ENCODE results near the gene RALGPS1.

Gene RALGPS1

GRCh38 chr9:127264462-127265219 lies 350.1 kb downstream of the RALGPS1 start, which contains the start of gene GARNL3:
TSS of gene GARNL3 (plus strand) at chr9:127264774. CDS start at chr9:127264878, 104 bp downstream.
- no peak within 1 kb of the TSS for H3K4me2 ChIP-seq
- no peaks in the 10 kb centered on the region for H3K27me3 ChIP-seq
- no peak within 1 kb of the TSS for H3K4me3 ChIP-seq
- no peaks in the 10 kb centered on the region; a peak in 1 of 22 replicates for H3K9me3 ChIP-seq (replicated peaks in 1 of 11)
- no peak for TF ChIP-seq Cebpa-rat (IDR thresholded peaks at IDR 0.05)
- peaks cover 0 to 3% (median 0%) of the 10 kb centered on the region in 11 experiments; a peak in 1 of 22 replicates for H4K20me1 ChIP-seq
- no peaks in the 10 kb centered on the region for H3K4me1 ChIP-seq
- no peak within 1 kb of the TSS for H3K27ac ChIP-seq
- no peak within 1 kb of the TSS for H3K9ac ChIP-seq
- H3K36me3 ChIP-seq = no peaks in the 10 kb centered on the region; a peak in 1 of 22 replicates

- Histone ChIP-seq H3K9me3 (replicated peaks in 1 of 11) (no peaks in the 10 kb centered on the region; a peak in 1 of 22 replicates), H3K27me3 (no peaks in the 10 kb centered on the region)
Measured at GRCh38 chr9:127267793-127268525, 353.4 kb downstream of the RALGPS1 start.

GRCh38 chr9:127269449-127269848 lies 354.9 kb downstream of the RALGPS1 start:
- H3K27ac ChIP-seq = no peak overlapping the region
- peaks cover 0 to 3% (median 0%) of the 10 kb centered on the region in 11 experiments; a peak in 1 of 22 replicates for H4K20me1 ChIP-seq
- H3K9me3 ChIP-seq (replicated peaks in 1 of 11) = no peaks in the 10 kb centered on the region; a peak in 1 of 22 replicates
- no peak for TF ChIP-seq Cebpa-rat (IDR thresholded peaks at IDR 0.05)
- H3K9ac ChIP-seq = no peak overlapping the region
- H3K36me3 ChIP-seq = no peaks in the 10 kb centered on the region; a peak in 1 of 22 replicates
- H3K4me1 ChIP-seq = no peaks in the 10 kb centered on the region
- no peak overlapping the region for H3K4me3 ChIP-seq
- no peaks in the 10 kb centered on the region for H3K27me3 ChIP-seq
- H3K4me2 ChIP-seq = no peak overlapping the region

More at GRCh38 chr9:127267793-127268525, 353.4 kb downstream of the RALGPS1 start:
- Histone ChIP-seq H3K4me1 (no peaks in the 10 kb centered on the region), H3K4me2 (no peak overlapping the region), H3K36me3 (no peaks in the 10 kb centered on the region; a peak in 1 of 22 replicates), H3K27ac (no peak overlapping the region), H4K20me1 (peaks cover 0 to 3% (median 0%) of the 10 kb centered on the region in 11 experiments; a peak in 1 of 22 replicates), H3K4me3 (no peak overlapping the region), H3K9ac (no peak overlapping the region)
- no peak for TF ChIP-seq Cebpa-rat (IDR thresholded peaks at IDR 0.05)
